Measurements from ENCODE around the gene DPAGT1. TPM values are rescaled to one million over a fixed set of nuclear protein-coding genes. Genes with fewer than 3 reads are reported as not detected.

Gene DPAGT1
- total and polyA plus RNA-seq, 8 donors: 21.3 to 46.2 (median 29.0) TPM

GRCh38 chr11:119130662-119131061, 29.0 kb upstream of the DPAGT1 start:
- peaks cover 6 to 32% (median 20%) of the 10 kb centered on the region in 3 donors for H3K36me3 ChIP-seq

DNA sequence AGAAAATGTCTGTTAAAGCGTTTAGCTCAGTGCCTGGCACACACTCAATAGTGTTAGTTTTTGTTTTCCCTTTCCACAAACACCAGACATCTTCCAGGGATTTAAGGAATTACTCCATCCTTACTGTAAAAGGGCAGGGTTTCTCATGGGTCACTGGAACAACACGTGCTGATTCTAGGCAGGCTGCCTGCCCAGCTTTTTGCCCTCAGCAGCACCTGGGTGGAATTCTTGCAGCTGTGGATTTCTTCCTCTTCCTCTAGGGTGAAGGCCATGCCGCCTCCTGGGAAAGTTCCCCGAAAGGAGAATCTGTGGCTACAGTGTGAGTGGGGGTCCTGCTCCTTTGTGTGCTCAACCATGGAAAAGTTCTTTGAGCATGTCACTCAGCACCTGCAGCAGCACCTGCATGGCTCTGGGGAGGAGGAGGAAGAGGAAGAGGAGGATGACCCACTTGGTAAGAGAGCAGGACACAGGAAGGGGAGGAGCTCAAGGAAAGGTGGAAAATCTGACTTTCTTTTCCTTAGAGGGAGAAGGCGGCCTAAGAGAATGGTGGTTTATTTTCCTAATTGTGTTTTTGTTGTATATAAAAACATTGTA, 25.1 kb upstream of the DPAGT1 start:
- intact Hi-C loops (cut with DNase I): no loop called here
- Histone ChIP-seq H3K4me1 (peaks cover 6 to 20% (median 18%) of the 10 kb centered on the region in 3 donors), H3K27me3 (no peaks in the 10 kb centered on the region), H3K4me3 (no peak overlapping the region), H3K36me3 (peaks cover 0 to 9% (median 7%) of the 10 kb centered on the region in 3 donors), H3K27ac (peak overlapping the region in 3 of 4 donors; percentile 15 to 44 (median 33)), H3K9me3 (no peaks in the 10 kb centered on the region)
- WGBS, 2 donors: 30 to 41% methylated on average over 5 of the region's 5 CpGs
- DNase-seq: peak in 1 of 6 donors; percentile 52
- no peak for FAIRE-seq
- TF ChIP-seq CTCF (IDR thresholded peaks at IDR 0.05): no peak
- peak; percentile 52 to 82 (median 68) for ATAC-seq

More at GRCh38 chr11:119130662-119131061, 29.0 kb upstream of the DPAGT1 start:
- H3K4me1 ChIP-seq: peaks cover 0 to 13% (median 7%) of the 10 kb centered on the region in 3 donors
- no peak overlapping the region for H3K4me3 ChIP-seq
- 69 to 82% methylated on average over 3 of the region's 3 CpGs for WGBS, 2 donors
- ATAC-seq (no peak), DNase-seq (no peak), FAIRE-seq (no peak)
- H3K9me3 ChIP-seq: no peaks in the 10 kb centered on the region
- H3K27me3 ChIP-seq: no peaks in the 10 kb centered on the region
- no peak overlapping the region for H3K27ac ChIP-seq
- intact Hi-C loops (cut with DNase I): no loop called here
- TF ChIP-seq CTCF (IDR thresholded peaks at IDR 0.05): no peak

DNA sequence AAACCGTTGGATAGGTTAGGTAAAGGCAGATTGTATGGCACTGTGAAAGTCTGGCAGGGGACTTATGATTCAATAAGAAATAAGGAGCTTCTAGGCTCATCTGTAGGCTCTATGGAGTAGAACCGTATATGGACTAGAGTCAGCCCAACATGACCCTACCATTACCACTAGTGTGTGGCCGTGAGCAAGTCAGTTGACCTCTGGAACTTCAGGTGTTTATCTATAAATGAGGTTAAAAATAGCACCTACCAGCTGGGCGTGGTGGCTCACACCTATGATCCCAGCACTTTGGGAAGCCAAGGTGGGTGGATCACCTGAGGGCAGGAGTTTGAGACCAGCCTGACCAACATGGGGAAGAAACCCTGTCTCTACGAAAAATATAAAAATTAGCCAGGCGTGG, 24.2 kb upstream of the DPAGT1 start:
- ATAC-seq: no peak
- no peak for TF ChIP-seq CTCF (IDR thresholded peaks at IDR 0.05)

GRCh38 chr11:119121811-119122124, 20.1 kb upstream of the DPAGT1 start:
- no peak for ATAC-seq
- no peak for FAIRE-seq
- intact Hi-C loops (cut with DNase I): no loop called here
- H3K27me3 ChIP-seq: no peaks in the 10 kb centered on the region
- peak overlapping the region in 3 of 4 donors; percentile 49 to 57 (median 50) for H3K27ac ChIP-seq
- no peaks in the 10 kb centered on the region for H3K36me3 ChIP-seq
- DNase-seq: no peak
- no peaks in the 10 kb centered on the region for H3K9me3 ChIP-seq
- no peak for TF ChIP-seq CTCF (IDR thresholded peaks at IDR 0.05)
- peak overlapping the region; percentile 72 to 93 (median 79) for H3K4me3 ChIP-seq
- peaks cover 6 to 18% (median 18%) of the 10 kb centered on the region in 3 donors for H3K4me1 ChIP-seq
- WGBS, 2 donors: 0% methylated on average over 20 of the region's 20 CpGs

More for the DNA sequence above, 24.2 kb upstream of the DPAGT1 start:
- H3K4me3 ChIP-seq: no peak overlapping the region
- FAIRE-seq: no peak
- intact Hi-C loops (cut with DNase I): no loop called here
- no peak for DNase-seq
- peaks cover 6 to 20% (median 18%) of the 10 kb centered on the region in 3 donors for H3K4me1 ChIP-seq
- no peaks in the 10 kb centered on the region for H3K27me3 ChIP-seq
- H3K36me3 ChIP-seq: peaks cover 0 to 4% (median 0%) of the 10 kb centered on the region in 3 donors
- H3K9me3 ChIP-seq: no peaks in the 10 kb centered on the region
- 56 to 60% methylated on average over 6 of the region's 6 CpGs for WGBS, 2 donors
- H3K27ac ChIP-seq: peak overlapping the region in 2 of 4 donors; percentile 5 to 44

All from pancreas (tissue), 10 donors.